HG03025 (cell line): ENCODE measurements around the gene IL1F10.

Experiments
- ATAC-seq: cut with Tn5 transposase; IDR thresholded peaks from one replicate; pipeline ENCODE4 v1.9.1; 2021; ENCODE audit warnings: mild to moderate bottlenecking, moderate library complexity; ENCODE audit not compliant: unreplicated experiment, low FRiP score

Gene IL1F10, protein sequence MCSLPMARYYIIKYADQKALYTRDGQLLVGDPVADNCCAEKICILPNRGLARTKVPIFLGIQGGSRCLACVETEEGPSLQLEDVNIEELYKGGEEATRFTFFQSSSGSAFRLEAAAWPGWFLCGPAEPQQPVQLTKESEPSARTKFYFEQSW

DNA sequence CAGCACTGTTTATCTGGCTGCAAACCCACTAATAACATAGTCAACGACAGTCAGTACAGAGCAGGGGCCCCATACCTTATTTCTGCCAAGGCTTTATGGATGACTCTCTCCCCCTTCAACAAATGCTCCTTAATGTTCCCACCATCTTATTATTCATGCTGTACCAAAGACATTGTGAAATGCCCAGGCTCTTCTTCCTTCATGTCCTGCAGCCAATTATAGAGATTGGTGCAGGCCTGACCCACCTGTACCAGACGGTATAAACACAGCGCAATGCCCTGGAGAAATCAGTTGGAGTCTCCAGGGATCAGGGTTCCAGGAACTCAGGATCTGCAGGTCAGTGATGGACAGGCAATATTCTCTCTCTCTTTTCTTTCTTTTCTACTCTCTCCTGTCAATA is at the start of gene IL1F10:
IL1F10 (plus strand) TSS at position 290 of the 400 bp plus-strand sequence. CDS start 4,769 bp downstream, outside the sequence.
- no peak for ATAC-seq

GRCh38 chr2:113018509-113018908 is 49.3 kb upstream of the IL1F10 start:
- ATAC-seq = no peak

GRCh38 chr2:113021312-113021711 is 46.5 kb upstream of the IL1F10 start:
- ATAC-seq = no peak

- no peak for ATAC-seq
Measured at GRCh38 chr2:113024764-113025163, 43.0 kb upstream of the IL1F10 start.

DNA sequence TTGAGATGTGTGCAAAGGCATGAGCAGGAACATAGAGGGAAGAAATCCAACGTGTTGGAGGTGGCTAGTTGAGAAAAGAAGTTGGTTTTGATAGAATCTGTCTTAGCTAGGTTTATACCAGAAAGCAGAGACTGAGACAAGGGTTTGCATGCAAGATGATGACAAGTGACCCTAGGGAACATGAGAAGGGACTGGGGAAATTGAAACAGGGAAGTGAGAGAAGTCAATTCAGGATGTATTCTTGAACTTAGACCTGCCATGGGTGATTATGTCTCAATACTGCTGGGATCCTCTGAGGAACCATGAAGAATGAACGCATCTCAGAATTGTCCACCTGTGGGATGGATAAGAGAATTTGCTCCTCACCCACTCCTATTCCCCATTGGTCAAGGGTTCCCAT is 42.0 kb upstream of the IL1F10 start:
- ATAC-seq = no peak

DNA sequence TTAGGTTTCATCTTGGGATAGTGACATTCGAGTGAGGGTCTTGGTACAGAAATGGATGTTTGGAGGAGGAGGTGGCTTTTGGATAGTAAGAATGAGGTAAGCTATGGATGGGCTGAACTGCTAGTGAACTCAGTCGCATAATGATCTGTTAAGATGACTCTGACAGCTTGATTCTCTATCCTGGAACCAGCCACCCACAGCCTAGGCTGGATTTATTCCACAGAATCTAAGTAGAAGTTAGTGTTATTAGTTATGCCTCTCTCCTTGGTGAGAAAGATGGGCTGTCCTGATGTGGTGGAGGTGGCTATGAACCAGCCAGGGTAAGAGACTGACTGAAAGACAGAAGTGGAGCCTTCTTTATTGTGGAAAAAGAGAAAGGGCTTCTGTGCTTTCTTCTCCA is 40.1 kb upstream of the IL1F10 start:
- no peak for ATAC-seq

DNA sequence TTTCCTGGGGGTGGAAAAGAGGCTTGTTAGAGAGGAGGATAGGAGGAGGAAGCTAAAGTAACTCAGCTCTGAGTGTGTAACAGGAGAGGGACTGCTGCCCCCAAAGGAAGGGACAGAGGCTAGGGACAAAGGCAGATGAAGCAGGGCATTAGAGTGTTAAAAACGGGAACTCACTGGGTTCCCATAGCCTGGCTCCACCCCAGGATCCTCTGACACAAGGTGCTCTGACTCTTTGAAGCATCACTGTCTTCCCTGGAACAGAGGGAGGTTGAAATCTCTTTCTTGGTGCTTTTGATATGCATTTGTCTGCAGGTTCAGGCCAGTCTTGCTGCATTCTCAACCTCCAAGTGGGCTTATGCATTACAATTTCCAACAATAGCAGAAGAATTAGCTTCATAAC is 39.7 kb upstream of the IL1F10 start:
- no peak for ATAC-seq

- ATAC-seq = no peak
Measured at GRCh38 chr2:113032737-113033136, 35.0 kb upstream of the IL1F10 start.

DNA sequence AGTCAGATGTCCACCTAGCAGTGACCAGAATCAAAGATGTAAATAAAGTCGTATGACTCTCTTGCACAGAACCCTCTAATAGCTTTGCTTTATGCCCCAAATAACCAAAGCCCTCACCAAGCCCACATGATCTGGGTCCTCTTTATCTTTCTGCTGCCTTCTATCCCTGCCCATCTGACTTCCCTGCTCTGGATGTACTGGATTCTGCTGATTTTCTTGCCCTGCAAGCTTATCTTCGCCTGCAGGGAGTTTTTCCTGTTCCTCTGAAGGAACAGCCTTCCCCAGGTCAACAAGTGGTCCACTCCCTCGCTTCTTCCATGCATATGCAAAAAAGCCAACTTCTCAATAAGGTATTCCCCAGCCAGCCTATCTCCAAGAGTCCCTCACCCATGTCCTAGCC is 33.8 kb upstream of the IL1F10 start:
- no peak for ATAC-seq

GRCh38 chr2:113036763-113037162 is 31.0 kb upstream of the IL1F10 start:
- ATAC-seq = no peak

DNA sequence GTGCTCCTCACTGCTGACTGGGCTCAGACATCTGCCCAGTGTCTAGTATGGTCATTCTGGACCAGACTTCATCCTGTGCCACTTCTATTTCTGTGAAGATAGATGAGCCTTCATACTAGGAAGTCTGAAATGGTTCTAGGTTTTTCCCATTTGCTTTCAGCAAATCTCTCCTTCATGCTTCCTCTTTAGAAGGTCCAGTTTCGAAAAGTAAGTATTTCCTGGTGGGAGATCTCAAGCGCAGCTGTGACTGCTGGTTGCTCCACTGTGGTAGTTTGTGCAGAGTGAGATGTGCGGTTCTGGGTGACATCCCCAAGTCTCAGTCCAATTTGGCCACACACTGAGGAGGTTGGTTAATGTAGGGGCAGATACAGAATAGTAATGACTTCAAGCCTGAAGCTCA is 29.5 kb upstream of the IL1F10 start:
- ATAC-seq = no peak

DNA sequence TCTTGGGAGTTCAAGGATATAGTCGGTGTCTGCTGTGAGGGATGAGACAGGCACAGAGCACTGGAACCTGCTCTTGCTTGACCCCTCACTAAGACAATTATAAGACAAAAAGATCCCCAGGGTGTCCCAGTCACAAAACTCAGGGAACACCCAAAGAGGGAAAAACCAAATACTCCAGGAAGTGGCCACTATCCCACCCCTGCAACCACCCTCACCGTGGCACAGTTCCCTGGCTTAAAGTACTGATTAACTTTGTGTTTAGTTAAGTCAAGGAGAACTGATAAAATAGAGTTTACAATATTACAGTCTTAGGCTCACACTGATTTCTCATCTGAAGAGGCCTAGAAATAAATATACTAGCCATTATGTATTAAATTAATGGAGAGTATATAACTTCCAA is 28.6 kb upstream of the IL1F10 start:
- ATAC-seq = no peak

- ATAC-seq = no peak
Measured at GRCh38 chr2:113039719-113040118, 28.1 kb upstream of the IL1F10 start.

DNA sequence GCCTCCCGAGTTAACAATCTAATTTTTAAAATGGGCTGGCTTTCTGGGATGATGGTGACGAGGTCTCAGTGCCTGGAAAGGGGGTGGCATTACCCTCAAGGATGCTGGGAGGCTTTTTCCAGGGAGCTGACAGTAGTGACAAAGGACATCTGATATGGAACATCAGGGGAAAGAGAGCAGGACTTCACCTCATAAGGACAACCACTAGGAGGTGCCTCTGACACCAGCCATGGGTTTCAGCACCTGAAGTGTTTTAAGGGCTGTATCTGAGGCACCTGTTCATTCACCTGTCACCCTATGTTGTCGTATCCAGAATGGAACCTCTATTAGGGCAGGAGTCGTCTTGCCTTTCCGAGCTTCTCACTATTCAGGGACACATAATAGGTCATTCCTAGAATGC is 25.9 kb upstream of the IL1F10 start:
- ATAC-seq = no peak

GRCh38 chr2:113046465-113046864 is 21.3 kb upstream of the IL1F10 start:
- ATAC-seq = no peak

DNA sequence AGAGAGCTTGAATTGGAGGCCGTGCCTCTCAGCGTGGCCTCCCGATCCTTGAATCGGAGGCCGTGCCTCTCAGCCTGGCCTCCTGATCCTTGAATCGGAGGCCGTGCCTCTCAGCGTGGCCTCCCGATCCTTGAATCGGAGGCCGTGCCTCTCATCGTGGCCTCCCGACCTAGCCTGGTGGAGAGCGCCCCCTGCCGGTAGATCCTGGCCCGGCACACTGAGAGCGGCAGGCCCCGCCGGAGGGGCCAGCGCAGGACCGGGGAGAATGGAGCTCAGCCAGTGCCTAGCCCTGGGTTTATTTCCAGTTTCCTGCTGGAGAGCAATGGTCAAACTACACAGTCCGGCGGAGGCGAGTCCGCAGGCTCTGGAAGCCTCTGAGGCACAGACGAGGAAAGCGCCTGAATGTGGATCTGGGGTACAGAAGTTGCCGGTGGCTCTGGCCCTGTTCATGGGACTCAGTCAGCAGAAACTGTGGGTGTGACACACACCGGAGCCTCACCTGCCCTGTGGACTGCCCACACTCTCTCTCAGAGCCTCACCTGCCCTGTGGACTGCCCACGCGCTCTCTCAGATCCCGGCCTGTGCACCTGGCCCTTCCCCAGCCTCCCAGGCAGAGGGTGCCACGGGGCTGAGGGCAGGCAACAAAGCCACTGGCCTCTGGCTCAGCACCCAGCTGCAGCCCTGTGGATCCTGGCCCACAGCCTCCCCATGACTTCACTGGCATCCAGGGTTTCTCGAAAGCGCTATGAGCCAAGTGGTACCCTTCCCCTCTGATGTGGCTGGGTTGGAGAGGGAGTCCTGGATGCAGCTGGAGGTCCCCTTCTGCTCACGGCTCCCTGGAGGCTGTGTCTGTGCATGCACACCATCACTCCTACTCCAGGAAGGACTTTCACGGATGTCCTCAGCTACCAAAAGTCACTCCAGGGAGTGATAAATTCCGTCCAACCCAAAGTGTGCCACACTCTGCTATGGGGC is 16.6 kb upstream of the IL1F10 start:
- ATAC-seq = no peak

DNA sequence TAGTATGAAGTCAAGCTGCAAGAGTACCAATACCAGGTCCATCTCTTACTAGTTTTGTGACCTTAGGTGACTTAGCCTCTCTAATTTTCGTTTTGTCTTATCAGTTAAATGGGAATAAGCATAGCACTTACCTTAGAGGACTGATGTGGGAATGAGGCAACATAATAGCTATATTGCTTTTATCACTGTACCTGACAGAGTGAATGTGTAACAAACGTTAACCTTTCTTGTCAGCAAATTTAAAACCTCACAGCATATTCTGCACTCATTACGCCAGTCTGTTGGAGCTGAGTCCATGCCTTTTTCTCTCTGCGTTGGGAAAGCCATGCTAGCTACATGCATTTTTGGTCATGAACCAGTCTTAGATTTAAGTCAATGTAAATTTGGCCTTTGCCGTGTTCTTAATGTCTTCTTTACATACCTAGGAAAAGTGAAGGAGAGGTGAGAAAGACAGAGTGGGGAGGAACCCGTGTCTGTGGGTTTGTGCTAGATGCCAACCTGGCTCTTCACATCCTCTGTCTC is 15.3 kb upstream of the IL1F10 start, which contains the start of gene IL36B:
IL36B (minus strand) TSS at position 472 of the 522 bp plus-strand sequence.
- no peak for ATAC-seq

DNA sequence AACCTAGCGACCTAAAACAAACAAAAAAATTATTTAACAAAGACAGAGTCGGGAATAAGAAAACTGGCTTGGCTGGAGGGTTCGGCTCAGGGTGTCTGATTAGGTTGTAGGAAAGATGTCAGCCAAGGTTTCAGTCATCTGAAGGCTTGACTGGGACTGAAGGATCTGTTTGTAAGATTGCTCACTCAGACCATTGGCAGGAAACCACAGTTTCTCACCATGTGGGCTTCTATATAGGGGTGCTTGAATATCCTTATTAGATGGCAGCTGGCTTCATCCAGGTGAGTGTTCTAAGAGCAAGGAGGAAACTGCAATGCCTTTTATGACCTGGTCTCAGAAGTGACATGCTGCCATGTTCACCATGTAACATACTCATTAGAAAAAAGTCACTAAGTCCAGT is 14.1 kb upstream of the IL1F10 start:
- no peak for ATAC-seq

DNA sequence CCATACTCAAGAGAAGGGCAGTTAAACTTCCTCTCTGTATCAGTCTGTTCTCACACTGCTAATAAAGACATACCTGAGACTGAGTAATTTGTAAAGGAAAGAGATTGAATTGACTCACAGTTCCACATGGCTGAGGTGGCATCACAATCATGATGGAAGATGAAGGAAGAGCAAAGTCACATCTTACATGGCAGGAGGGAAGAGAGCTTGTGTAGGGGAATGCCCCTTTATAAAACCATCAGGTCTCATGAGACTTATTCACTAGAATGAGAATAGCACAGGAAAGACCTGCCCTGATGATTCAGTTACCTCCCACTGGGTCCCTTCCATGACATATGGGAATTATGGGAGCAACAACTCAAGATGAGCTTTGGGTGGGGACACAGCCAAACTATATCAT is 13.7 kb upstream of the IL1F10 start:
- ATAC-seq = no peak

- ATAC-seq = no peak
Measured at GRCh38 chr2:113056521-113056920, 11.2 kb upstream of the IL1F10 start.

DNA sequence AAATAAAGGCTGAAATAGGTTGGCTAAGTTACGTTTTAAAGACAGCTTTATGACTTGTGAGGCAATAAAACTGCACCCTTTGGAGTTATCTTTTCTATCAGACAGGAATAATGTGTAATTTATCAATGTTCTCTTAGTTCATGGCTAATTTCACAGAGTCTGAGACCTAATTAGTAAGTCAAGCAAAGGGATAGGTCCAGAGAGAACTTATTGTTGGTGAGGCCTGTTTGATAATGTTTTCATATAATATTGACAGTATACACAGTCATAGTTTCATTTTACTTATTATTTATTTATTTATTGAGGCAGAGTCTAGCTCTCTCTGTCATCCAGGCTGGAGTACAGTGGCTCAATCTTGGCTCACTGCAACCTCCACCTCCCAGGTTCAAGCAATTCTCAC is 10.7 kb upstream of the IL1F10 start:
- no peak for ATAC-seq
